Tibial nerve (tissue), 4 donors: Measurements from ENCODE around the gene CYP26B1.
"Not testable (repeated sequence)": the region's sequence is repeated elsewhere in the genome, so short reads cannot be mapped to it uniquely, and the experiment has no call there.

Experiments
- CTCF ChIP-seq, 5 experiments: fragments of 200-600 bp in 3 of 5; fragments of 450-650 bp in 2 of 5; sonication (generic) in 3 of 5; IDR thresholded peaks; one replicate each; pipeline ENCODE4 v1.5.1; 2016 to 2019; ENCODE audit warnings: antibody characterized with exemption in 5 of 5, mild to moderate bottlenecking in 3 of 5, moderate library complexity in 2 of 5
- EP300 ChIP-seq, 2 donors: sonication (generic); formaldehyde crosslinking; IDR thresholded peaks; one replicate each; pipeline ENCODE4 v1.6.1; 2017; ENCODE audit warnings: antibody characterized with exemption in 2 of 2, mild to moderate bottlenecking in 1 of 2

GRCh38 chr2:72086871-72087633 lies 60.6 kb downstream of the CYP26B1 start:
- TF ChIP-seq CTCF, EP300 (IDR thresholded peaks at IDR 0.05): not testable (repeated sequence)
